PC-9 (cell line): ENCODE measurements around the gene ZFX. TPM values are rescaled to one million over a fixed set of nuclear protein-coding genes. Genes with fewer than 3 reads are reported as not detected.

Source experiments
- BruUV-seq: library from RNA; stranded (reverse); fragments of 400-500 nt; replicated peaks from 2 replicates; lab custom pipeline; 2021; lab: Mats Ljungman, UMichigan
- CTCF ChIA-PET: fragments of 300-600 bp; sonication (Branson Sonifier 250); formaldehyde crosslinking; loops from one replicate; lab custom pipeline; 2022; ENCODE audit warnings: antibody characterized with exemption; lab: Charles Lee
- POLR2A ChIA-PET: fragments of 300-600 bp; sonication (Branson Sonifier 250); formaldehyde crosslinking; loops from one replicate; lab custom pipeline; 2022; ENCODE audit warnings: antibody characterized with exemption; ENCODE audit not compliant: unreplicated experiment; lab: Charles Lee
- DNase-seq, 2 experiments: peaks; one replicate each; pipeline versions ENCODE4 v3.0.0 to v3.0.0-alpha.2; 2015 to 2022; ENCODE audit warnings: mixed read lengths in 1 of 2
- H2AFZ ChIP-seq: fragments of 200-600 bp; sonication (generic); 2 replicates; pipeline ENCODE4 v1.8.1; 2017; ENCODE audit warnings: antibody characterized with exemption
- H3F3A ChIP-seq: fragments of 200-600 bp; sonication (generic); 2 replicates; pipeline ENCODE4 v1.8.1; 2017; ENCODE audit warnings: antibody characterized with exemption, mild to moderate bottlenecking, low read depth; ENCODE audit not compliant: insufficient read depth
- H3K27ac ChIP-seq: fragments of 200-600 bp; sonication (generic); 2 replicates; pipeline ENCODE4 v1.6.1; 2016; ENCODE audit warnings: mixed run types
- H3K27me3 ChIP-seq: fragments of 200-600 bp; sonication (generic); 2 replicates; pipeline ENCODE4 v1.6.1; 2016; ENCODE audit warnings: low read depth, mixed run types; ENCODE audit not compliant: insufficient read depth
- H3K36me3 ChIP-seq: fragments of 200-600 bp; sonication (generic); 2 replicates; pipeline ENCODE4 v1.6.1; 2016; ENCODE audit warnings: low read depth, mixed run types
- H3K4me1 ChIP-seq: fragments of 200-600 bp; sonication (generic); replicated peaks from 2 replicates; pipeline ENCODE4 v1.6.1; 2016; ENCODE audit warnings: mixed run types; ENCODE audit not compliant: insufficient read depth
- H3K4me2 ChIP-seq: fragments of 200-600 bp; sonication (generic); 2 replicates; pipeline ENCODE4 v1.6.1; 2017; ENCODE audit warnings: mixed run types
- H3K4me3 ChIP-seq: fragments of 200-600 bp; sonication (generic); 2 replicates; pipeline ENCODE4 v1.6.1; 2016; ENCODE audit warnings: mixed run types
- H3K79me2 ChIP-seq: fragments of 200-600 bp; sonication (generic); 2 replicates; pipeline ENCODE4 v1.6.1; 2017; ENCODE audit warnings: low read depth, mixed run types
- H3K9me2 ChIP-seq: fragments of 200-600 bp; sonication (generic); 2 replicates; pipeline ENCODE4 v1.8.1; 2017; ENCODE audit warnings: mild to moderate bottlenecking; ENCODE audit not compliant: insufficient read depth
- H3K9me3 ChIP-seq: fragments of 200-600 bp; sonication (generic); 2 replicates; pipeline ENCODE4 v1.8.1; 2016; ENCODE audit warnings: low read depth; ENCODE audit not compliant: insufficient read depth
- H4K20me1 ChIP-seq: fragments of 200-600 bp; sonication (generic); 2 replicates; pipeline ENCODE4 v1.8.1; 2017; ENCODE audit not compliant: insufficient read depth
- EZH2 ChIP-seq: fragments of 200-600 bp; sonication (generic); IDR thresholded peaks from 2 replicates; pipeline ENCODE4 v1.8.0; 2017; ENCODE audit warnings: antibody characterized with exemption, low read depth
- intact Hi-C: fragments of 100-400 bp; cut with micrococcal nuclease; formaldehyde crosslinking; loops from one replicate; pipeline ENCODE4 v1.10.0; 2022; ENCODE audit not compliant: unreplicated experiment
- total RNA-seq: library from RNA; stranded (reverse); gene quantifications from 2 replicates; pipeline ENCODE4 v1.2.3, GENCODE V29; 2021
- TF ChIP-seq, protein P1 (sequence below): fragments of 200-600 bp; sonication (generic); conservative IDR thresholded peaks from 2 replicates; pipeline ENCODE4 v1.6.1; 2017; ENCODE audit warnings: mixed run types, antibody characterized with exemption, mild to moderate bottlenecking, moderate library complexity

The ZFX gene
- total RNA-seq, 1 experiment from 2014 or later = 39.6 TPM

DNA sequence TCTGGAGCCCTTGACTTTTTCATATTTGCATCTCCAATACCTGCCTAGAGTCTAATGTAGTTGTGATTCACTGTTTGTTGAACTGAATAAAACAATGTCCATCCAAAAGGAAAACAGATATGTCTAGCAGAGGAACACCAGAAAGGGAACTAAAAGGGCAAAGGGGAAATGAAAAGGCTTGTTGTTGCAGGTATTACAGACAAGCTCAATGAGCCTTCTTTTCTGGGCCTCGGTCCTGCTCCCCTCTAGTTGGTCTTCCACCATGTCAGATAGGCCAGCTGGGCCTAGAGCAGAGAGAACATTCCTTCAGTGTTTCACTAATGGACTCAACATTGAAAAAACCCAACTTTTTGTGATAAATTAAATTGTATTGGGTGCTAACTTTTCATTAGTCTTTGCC, 55.4 kb downstream of the ZFX start:
- H3K9me3 ChIP-seq = no peaks in the 10 kb centered on the region
- BruUV-seq = no TSS peak
- no peak overlapping the region for H3K4me3 ChIP-seq
- H3K36me3 ChIP-seq = peaks cover 6% of the 10 kb centered on the region
- peaks cover 4% of the 10 kb centered on the region; the same call in 1 of the 2 replicates for H3F3A ChIP-seq
- H2AFZ ChIP-seq = no peak overlapping the region
- H3K4me2 ChIP-seq = no peak overlapping the region
- no peaks in the 10 kb centered on the region for H3K9me2 ChIP-seq
- ChIA-PET POLR2A (no interaction called here), CTCF (no interaction called here)
- H3K79me2 ChIP-seq = peaks cover 36% of the 10 kb centered on the region
- H3K27me3 ChIP-seq = no peaks in the 10 kb centered on the region
- H3K27ac ChIP-seq = no peak overlapping the region
- peaks cover 46% of the 10 kb centered on the region for H4K20me1 ChIP-seq
- intact Hi-C loops = no loop called here
- H3K4me1 ChIP-seq = no peaks in the 10 kb centered on the region
- TF ChIP-seq EZH2 = no peak
- TF ChIP-seq, protein P1, sequence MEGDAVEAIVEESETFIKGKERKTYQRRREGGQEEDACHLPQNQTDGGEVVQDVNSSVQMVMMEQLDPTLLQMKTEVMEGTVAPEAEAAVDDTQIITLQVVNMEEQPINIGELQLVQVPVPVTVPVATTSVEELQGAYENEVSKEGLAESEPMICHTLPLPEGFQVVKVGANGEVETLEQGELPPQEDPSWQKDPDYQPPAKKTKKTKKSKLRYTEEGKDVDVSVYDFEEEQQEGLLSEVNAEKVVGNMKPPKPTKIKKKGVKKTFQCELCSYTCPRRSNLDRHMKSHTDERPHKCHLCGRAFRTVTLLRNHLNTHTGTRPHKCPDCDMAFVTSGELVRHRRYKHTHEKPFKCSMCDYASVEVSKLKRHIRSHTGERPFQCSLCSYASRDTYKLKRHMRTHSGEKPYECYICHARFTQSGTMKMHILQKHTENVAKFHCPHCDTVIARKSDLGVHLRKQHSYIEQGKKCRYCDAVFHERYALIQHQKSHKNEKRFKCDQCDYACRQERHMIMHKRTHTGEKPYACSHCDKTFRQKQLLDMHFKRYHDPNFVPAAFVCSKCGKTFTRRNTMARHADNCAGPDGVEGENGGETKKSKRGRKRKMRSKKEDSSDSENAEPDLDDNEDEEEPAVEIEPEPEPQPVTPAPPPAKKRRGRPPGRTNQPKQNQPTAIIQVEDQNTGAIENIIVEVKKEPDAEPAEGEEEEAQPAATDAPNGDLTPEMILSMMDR = no peak
- no peak for DNase-seq

DNA sequence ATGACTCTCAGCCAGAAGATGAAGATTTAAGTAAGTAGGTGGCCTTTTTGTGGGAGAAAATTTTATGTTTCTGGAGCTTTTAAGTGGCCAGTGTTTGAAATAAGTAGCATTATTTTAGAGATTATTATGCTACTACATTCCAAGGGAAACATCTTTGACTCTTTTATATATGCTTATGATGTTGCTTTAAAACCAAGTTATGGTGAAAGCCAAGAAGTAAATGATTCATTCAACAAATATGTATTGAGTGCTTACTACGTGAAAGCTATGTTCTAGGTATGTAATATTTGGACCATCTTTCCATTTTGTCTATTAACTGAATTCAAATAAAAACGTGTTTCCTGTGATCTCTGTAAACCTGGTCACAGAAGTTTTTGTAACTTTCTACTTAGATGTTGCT, 58.3 kb downstream of the ZFX start:
- Histone ChIP-seq H3K4me2 (no peak overlapping the region), H3K4me1 (no peaks in the 10 kb centered on the region), H3K9me2 (no peaks in the 10 kb centered on the region), H3K4me3 (no peak overlapping the region), H4K20me1 (peaks cover 27% of the 10 kb centered on the region), H3K27ac (no peak overlapping the region), H3K36me3 (peaks cover 15% of the 10 kb centered on the region), H3K9me3 (no peaks in the 10 kb centered on the region), H2AFZ (no peak overlapping the region), H3F3A (no peaks in the 10 kb centered on the region), H3K27me3 (no peaks in the 10 kb centered on the region), H3K79me2 (peaks cover 27% of the 10 kb centered on the region)
- no TSS peak for BruUV-seq
- ChIA-PET CTCF (interaction anchor here (0.6 kb wide), 1 partner anchor 62 kb away, joined by 3 read pairs; no protein-coding TSS in a partner anchor), POLR2A (no interaction called here)
- intact Hi-C loops = no loop called here
- DNase-seq = no peak
- TF ChIP-seq, protein P1 = no peak
- TF ChIP-seq EZH2 = no peak

DNA sequence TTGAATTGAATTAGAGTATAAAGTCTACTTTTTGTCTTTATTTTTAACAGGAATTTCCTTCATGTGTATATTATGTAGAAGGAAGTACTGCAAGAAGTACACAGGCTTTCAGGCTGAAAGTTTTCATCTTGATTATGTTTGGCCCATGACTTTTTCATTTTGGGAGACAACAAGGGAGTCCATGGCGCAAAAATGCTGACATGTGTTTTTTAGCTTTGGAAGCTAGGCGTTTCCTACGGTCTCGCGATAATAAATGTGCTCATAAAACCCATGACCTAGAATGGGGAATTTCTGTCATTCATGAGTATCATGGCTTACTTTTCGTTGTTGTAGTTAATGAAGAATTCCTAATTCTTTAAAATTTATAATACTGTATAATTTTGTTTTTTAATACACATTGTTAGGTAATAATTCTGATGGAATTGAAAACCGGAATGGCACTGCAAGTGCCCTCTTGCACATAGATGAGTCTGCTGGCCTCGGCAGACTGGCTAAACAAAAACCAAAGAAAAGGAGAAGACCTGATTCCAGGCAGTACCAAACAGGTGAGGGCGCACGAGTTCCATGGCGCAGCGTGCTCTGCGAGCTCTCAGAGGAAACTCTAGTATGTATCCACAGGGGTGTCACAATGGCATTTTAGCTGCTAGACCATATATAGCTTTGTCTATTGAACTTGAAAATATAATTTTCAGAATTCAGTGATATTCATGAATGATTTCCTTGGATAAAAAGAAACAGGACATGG, 59.1 kb downstream of the ZFX start:
- intact Hi-C loops = no loop called here
- TF ChIP-seq, protein P1 = no peak
- TF ChIP-seq EZH2 = no peak
- H3K79me2 ChIP-seq = peaks cover 19% of the 10 kb centered on the region
- H3K4me2 ChIP-seq = no peak overlapping the region
- H3K4me1 ChIP-seq = no peaks in the 10 kb centered on the region
- POLR2A ChIA-PET = no interaction called here
- CTCF ChIA-PET = interaction anchor here (0.6 kb wide), 1 partner anchor 63 kb away, joined by 3 read pairs; no protein-coding TSS in a partner anchor
- H3K9me3 ChIP-seq = no peaks in the 10 kb centered on the region
- no peak overlapping the region for H2AFZ ChIP-seq
- no peak for DNase-seq
- H3K36me3 ChIP-seq = peaks cover 15% of the 10 kb centered on the region
- H3K4me3 ChIP-seq = no peak overlapping the region
- H3K9me2 ChIP-seq = no peaks in the 10 kb centered on the region
- no peak overlapping the region for H3K27ac ChIP-seq
- peaks cover 5% of the 10 kb centered on the region; the same call in 1 of the 2 replicates for H3F3A ChIP-seq
- no TSS peak for BruUV-seq
- no peaks in the 10 kb centered on the region for H3K27me3 ChIP-seq
- peaks cover 29% of the 10 kb centered on the region for H4K20me1 ChIP-seq
